NT2/D1 (cell line): Measurements from ENCODE around the gene LDLRAD3.

Experiments used
- SUZ12 ChIP-seq: IDR thresholded peaks from 2 replicates; pipeline ENCODE4 v1.6.1; 2011; ENCODE audit not compliant: insufficient read length, insufficient read depth; ENCODE audit errors: extremely low read depth
- YY1 ChIP-seq: IDR thresholded peaks from 2 replicates; pipeline ENCODE4 v1.6.1; 2011; ENCODE audit not compliant: insufficient read length, insufficient read depth

GRCh38 chr11:36002196-36002595 lies 58.3 kb downstream of the LDLRAD3 start:
- TF ChIP-seq SUZ12 (no peak), YY1 (no peak)
